DND-41 (cell line): ENCODE measurements around the gene LONP2.

ENCODE experiments used
- CTCF ChIP-seq: IDR thresholded peaks from 2 replicates; pipeline ENCODE4 v1.5.1; 2012; ENCODE audit warnings: borderline replicate concordance, low read length, moderate library complexity, mild to moderate bottlenecking; ENCODE audit not compliant: poor library complexity, severe bottlenecking; ENCODE audit errors: extremely low read depth
- EZH2 ChIP-seq: IDR thresholded peaks from 3 replicates; pipeline ENCODE4 v1.6.1; 2012; ENCODE audit warnings: borderline replicate concordance, low read depth, mild to moderate bottlenecking, moderate library complexity, low read length, inconsistent platforms; ENCODE audit not compliant: severe bottlenecking

- TF ChIP-seq CTCF = no peak
- no peak for TF ChIP-seq EZH2
Observed at GRCh38 chr16:48326915-48327314, 82.8 kb downstream of the LONP2 start.
